Osteocyte (in vitro differentiated cells): Measurements from ENCODE around the gene DCUN1D3. TPM values are rescaled to one million over a fixed set of nuclear protein-coding genes. Genes with fewer than 3 reads are reported as not detected.

Experiments used
- DNase-seq: peaks from one replicate; pipeline ENCODE4 v3.0.0; 2021; ENCODE audit warnings: mixed read lengths; ENCODE audit not compliant: unreplicated experiment; ENCODE audit errors: extremely low spot score
- H3K27ac Mint-ChIP-seq: one replicate; pipeline ENCODE4 v1.8.0; 2021; ENCODE audit warnings: mild to moderate bottlenecking, mixed read lengths; ENCODE audit not compliant: unreplicated experiment
- H3K27me3 Mint-ChIP-seq: one replicate; pipeline ENCODE4 v1.8.0; 2021; ENCODE audit warnings: mixed read lengths; ENCODE audit not compliant: unreplicated experiment
- H3K36me3 Mint-ChIP-seq: one replicate; pipeline ENCODE4 v1.8.0; 2021; ENCODE audit warnings: mixed read lengths; ENCODE audit not compliant: unreplicated experiment
- H3K4me1 Mint-ChIP-seq: one replicate; pipeline ENCODE4 v1.8.0; 2021; ENCODE audit warnings: mixed read lengths; ENCODE audit not compliant: unreplicated experiment
- H3K4me3 Mint-ChIP-seq: one replicate; pipeline ENCODE4 v1.8.0; 2021; ENCODE audit warnings: mild to moderate bottlenecking, moderate library complexity, mixed read lengths; ENCODE audit not compliant: unreplicated experiment
- H3K9me3 Mint-ChIP-seq: one replicate; pipeline ENCODE4 v1.8.0; 2021; ENCODE audit warnings: mixed read lengths; ENCODE audit not compliant: unreplicated experiment
- total RNA-seq: library from RNA; stranded (reverse); gene quantifications from 2 replicates; pipeline ENCODE4 v1.2.1, GENCODE V29; 2021
- TF ChIP-seq, protein P1 (sequence below): fragments of 200-600 bp; sonication (generic); IDR thresholded peaks from 2 replicates; pipeline ENCODE4 v1.5.0; 2021; ENCODE audit warnings: antibody characterized with exemption, mild to moderate bottlenecking, moderate library complexity

The DCUN1D3 gene
- total RNA-seq, 1 donor from 2014 or later = 19.3 TPM

- no peak overlapping the region for H3K4me3 Mint-ChIP-seq
- no peaks in the 10 kb centered on the region for H3K27me3 Mint-ChIP-seq
- no peak overlapping the region for H3K27ac Mint-ChIP-seq
- peaks cover 7% of the 10 kb centered on the region for H3K4me1 Mint-ChIP-seq
- H3K9me3 Mint-ChIP-seq = no peaks in the 10 kb centered on the region
- H3K36me3 Mint-ChIP-seq = peaks cover 9% of the 10 kb centered on the region
- TF ChIP-seq, protein P1, sequence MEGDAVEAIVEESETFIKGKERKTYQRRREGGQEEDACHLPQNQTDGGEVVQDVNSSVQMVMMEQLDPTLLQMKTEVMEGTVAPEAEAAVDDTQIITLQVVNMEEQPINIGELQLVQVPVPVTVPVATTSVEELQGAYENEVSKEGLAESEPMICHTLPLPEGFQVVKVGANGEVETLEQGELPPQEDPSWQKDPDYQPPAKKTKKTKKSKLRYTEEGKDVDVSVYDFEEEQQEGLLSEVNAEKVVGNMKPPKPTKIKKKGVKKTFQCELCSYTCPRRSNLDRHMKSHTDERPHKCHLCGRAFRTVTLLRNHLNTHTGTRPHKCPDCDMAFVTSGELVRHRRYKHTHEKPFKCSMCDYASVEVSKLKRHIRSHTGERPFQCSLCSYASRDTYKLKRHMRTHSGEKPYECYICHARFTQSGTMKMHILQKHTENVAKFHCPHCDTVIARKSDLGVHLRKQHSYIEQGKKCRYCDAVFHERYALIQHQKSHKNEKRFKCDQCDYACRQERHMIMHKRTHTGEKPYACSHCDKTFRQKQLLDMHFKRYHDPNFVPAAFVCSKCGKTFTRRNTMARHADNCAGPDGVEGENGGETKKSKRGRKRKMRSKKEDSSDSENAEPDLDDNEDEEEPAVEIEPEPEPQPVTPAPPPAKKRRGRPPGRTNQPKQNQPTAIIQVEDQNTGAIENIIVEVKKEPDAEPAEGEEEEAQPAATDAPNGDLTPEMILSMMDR = no peak
- no peak for DNase-seq
Measured at GRCh38 chr16:20918486-20919239, 18.5 kb upstream of the DCUN1D3 start.

DNA sequence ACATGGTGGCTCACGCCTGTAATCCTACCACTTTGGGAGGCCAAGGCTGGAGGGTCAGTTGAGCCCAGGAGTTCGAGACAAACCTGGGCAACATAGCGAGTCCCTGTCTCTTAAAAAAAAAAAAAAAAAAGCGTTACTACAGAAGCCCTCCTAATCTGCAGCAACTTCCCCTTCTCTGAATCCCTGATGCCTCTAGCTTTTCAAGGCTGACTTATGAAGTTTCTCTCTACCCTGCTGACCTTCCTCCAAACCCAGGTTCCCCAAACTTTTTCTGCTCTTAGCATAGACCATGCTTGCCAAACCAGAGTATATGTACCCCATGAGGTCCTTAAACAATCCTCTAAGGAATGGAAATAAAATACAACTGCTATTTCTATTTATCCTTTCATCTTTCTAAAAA lies 16.8 kb upstream of the DCUN1D3 start:
- TF ChIP-seq, protein P1 = no peak
- H3K4me1 Mint-ChIP-seq = peaks cover 9% of the 10 kb centered on the region
- no peak overlapping the region for H3K4me3 Mint-ChIP-seq
- no peaks in the 10 kb centered on the region for H3K9me3 Mint-ChIP-seq
- H3K36me3 Mint-ChIP-seq = peaks cover 9% of the 10 kb centered on the region
- H3K27ac Mint-ChIP-seq = no peak overlapping the region
- no peaks in the 10 kb centered on the region for H3K27me3 Mint-ChIP-seq
- no peak for DNase-seq

DNA sequence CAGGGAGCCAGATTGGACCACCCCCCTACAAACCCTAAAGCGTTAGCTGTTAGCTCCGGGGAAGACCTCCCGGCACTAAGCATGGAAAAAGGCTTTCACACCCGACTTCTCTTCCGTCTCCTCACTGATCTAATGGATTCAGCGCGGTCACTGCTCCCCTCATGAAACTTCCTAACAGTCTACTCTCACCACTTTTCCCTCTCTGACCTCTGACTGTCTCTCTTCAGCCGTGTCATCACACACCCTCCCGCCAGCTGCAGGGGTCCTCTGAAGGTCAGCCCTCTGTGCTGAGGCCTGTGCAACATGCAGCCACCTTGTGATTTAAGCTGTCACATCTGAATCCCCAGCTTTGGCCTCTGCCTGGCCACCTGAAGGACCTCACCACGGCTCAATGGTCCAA lies 16.1 kb upstream of the DCUN1D3 start:
- Mint-ChIP-seq H3K9me3 (no peaks in the 10 kb centered on the region), H3K4me3 (no peak overlapping the region), H3K27me3 (no peaks in the 10 kb centered on the region), H3K4me1 (peaks cover 12% of the 10 kb centered on the region), H3K36me3 (peaks cover 9% of the 10 kb centered on the region), H3K27ac (peak overlapping the region; percentile 36)
- DNase-seq = no peak
- TF ChIP-seq, protein P1 = no peak

GRCh38 chr16:20911361-20911760 lies 11.2 kb upstream of the DCUN1D3 start:
- Mint-ChIP-seq H3K27me3 (no peaks in the 10 kb centered on the region), H3K9me3 (no peaks in the 10 kb centered on the region), H3K27ac (peak overlapping the region; percentile 85), H3K36me3 (peaks cover 3% of the 10 kb centered on the region), H3K4me1 (peaks cover 47% of the 10 kb centered on the region), H3K4me3 (no peak overlapping the region)
- DNase-seq = no peak
- TF ChIP-seq, protein P1 = no peak

GRCh38 chr16:20910781-20911321 lies 10.7 kb upstream of the DCUN1D3 start:
- Mint-ChIP-seq H3K27ac (peak overlapping the region; percentile 85), H3K36me3 (no peaks in the 10 kb centered on the region), H3K9me3 (no peaks in the 10 kb centered on the region), H3K27me3 (no peaks in the 10 kb centered on the region), H3K4me3 (no peak overlapping the region), H3K4me1 (peaks cover 51% of the 10 kb centered on the region)
- no peak for DNase-seq
- TF ChIP-seq, protein P1 = no peak
